CD4-positive, alpha-beta T cell treated with Interleukin-10 for 1 hour (primary cell): ENCODE results near the gene SP140.
A peak's percentile ranks its signal among the peaks of the same experiment; 100 is the strongest.
"Not testable (repeated sequence)": the region's sequence is repeated elsewhere in the genome, so short reads cannot be mapped to it uniquely, and the experiment has no call there.

Source experiments
- DNase-seq: peaks from one replicate; pipeline ENCODE4 v3.0.0-alpha.2; 2020

Gene SP140

GRCh38 chr2:230295192-230295591 lies 69.7 kb downstream of the SP140 start:
- no peak for DNase-seq

GRCh38 chr2:230296917-230297316 lies 71.4 kb downstream of the SP140 start:
- no peak for DNase-seq

GRCh38 chr2:230299618-230300017 lies 74.1 kb downstream of the SP140 start:
- no peak for DNase-seq

DNA sequence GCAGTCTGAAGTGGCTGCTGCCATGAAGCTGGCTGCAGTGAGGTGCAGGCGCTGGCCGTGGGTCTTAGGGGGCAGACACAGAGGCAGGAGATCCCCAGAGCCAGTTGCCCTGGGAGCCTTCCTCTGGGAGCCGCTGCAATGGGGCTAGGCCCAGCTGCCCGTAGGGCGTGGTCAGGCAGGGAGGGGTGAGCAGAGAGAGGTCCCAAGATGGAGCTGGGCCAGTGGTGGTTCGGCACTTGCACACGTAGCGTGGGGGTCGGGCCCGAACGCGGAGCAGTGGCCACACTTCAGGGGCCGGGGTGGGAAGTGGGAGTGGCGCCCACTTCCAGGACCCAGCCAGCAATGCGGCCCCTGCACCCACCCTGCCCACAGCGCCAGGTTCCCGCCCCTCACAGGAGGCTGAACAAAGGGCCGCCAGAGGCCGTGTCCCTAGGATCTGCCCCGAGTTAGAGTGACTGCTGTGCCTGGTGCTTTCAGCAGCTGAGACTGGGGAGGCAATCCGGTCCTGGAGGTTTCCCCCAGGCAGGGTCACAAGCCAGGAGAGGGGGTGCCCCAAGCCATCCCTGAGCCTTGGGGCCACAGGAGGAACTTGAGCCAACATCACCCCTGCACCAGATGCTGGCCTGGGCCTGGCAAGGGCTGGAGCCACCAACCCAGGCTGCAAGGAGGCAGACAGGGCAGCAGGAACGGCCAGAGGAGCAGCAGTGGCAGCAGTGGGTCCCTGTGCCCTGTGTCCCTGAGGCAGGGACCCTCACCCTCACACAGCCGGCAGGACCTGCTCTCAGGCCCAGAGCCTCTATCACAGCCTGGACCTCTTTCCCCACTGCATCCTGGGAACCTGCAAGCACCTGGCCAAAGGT lies 80.1 kb downstream of the SP140 start:
- no peak for DNase-seq

GRCh38 chr2:230306474-230306873 lies 80.9 kb downstream of the SP140 start:
- DNase-seq = no peak

DNA sequence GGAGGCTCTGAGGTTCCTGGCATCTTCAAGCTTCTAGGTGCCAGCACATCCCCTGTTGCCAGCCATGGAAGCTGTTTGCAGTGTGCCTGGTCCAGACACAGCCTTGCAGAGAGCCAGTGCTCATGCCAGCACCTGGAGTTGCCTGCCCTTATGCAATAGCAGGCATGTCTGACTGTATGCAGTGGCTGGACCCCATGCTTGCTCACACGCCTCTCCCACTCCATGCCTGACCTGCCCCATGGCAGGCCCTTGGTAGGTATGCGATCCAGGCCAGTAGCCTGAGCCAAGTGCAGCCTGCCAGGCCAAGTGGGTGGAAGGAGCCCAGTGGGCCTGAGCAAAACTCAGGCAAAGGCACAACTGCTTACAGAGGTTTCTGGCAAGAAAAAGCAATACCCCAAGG lies 81.9 kb downstream of the SP140 start:
- DNase-seq = no peak

- DNase-seq = no peak
Observed at GRCh38 chr2:230308402-230309000, 83.0 kb downstream of the SP140 start.

- DNase-seq = not testable (repeated sequence)
Observed at GRCh38 chr2:230310792-230311191, 85.3 kb downstream of the SP140 start.

DNA sequence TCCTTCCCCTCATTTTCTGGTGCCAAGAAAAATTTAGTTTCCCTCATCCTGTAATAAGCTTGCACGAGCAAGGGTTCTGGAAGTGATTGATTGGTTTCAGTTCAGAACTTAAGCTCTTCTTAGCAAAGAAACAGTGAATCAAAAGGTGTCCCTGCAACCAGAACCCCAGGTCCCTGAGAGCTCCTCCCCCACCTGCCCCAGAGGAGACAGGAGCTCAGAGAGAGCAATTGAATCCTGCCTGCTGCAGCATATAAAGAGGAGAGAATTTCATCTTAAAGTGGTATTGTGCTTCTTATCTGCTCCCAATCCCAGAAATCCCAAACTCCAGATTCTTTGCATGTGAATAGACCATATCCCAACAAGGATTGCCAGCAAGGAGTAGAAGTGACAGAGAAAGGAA lies 86.1 kb downstream of the SP140 start:
- not testable (repeated sequence) for DNase-seq

DNA sequence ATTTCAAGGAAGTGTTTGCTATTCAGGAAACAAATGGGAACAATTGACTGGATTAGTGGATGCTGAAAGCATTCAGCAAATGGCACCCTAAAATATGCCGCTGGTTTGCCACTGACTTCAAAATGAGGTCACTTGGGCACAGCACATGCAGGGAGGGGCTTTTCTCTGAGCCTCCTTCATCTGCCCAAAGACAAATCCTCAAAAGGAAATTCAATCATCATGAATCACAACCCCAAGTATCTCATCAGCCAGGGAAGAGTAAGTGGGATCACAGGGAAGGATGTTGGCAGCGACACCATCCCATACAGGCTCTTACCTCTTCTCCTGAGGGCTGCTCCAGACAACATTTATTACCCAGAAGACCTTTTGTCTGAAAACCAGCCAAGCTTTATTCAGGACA lies 87.1 kb downstream of the SP140 start:
- DNase-seq = no peak

GRCh38 chr2:230317366-230317765 lies 91.8 kb downstream of the SP140 start:
- DNase-seq = no peak

DNA sequence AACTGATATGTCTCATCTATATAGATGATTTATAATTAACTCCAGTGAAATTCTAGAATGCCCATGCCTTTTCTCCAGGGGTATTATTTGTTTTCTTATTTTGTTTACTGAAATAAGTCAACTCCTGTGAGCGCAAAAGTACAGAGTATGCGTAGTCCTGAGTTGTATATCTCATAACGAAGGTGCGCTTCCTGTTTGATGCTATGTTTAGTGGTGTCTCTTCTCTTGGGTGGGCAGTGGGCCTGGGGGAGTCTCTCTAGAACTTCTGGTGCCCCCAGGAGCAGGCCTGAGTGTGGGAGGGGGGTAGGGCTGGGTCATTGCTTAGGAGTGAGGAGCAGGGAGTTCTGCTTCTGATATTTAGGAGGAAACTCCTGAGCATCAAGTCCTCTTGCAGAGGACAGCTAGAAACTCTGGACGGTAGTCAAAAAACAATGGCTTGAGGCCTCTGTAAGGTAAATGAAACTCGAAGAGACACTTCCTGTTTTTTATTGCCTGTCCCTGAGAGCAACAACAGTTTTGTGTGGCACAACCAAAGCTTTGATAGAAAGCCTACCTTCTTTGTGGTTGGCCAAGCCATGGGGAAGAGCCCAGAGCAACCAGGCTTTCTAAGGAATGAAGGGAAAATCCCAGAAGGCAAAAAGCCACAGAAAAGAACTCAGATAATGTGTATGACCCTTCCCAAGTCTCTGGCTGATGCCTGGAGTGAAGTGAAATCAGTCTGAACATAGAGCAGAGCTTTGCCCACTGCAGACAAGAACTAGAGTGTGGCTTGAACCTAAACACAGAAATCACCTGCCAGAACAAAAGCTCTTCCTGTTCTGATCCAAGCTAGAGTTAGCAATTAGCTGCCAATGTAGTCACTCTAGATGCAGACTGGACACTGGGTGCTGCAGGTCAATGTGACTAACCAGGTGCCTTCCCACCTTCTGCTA lies 92.9 kb downstream of the SP140 start:
- DNase-seq = peak; percentile 16

DNA sequence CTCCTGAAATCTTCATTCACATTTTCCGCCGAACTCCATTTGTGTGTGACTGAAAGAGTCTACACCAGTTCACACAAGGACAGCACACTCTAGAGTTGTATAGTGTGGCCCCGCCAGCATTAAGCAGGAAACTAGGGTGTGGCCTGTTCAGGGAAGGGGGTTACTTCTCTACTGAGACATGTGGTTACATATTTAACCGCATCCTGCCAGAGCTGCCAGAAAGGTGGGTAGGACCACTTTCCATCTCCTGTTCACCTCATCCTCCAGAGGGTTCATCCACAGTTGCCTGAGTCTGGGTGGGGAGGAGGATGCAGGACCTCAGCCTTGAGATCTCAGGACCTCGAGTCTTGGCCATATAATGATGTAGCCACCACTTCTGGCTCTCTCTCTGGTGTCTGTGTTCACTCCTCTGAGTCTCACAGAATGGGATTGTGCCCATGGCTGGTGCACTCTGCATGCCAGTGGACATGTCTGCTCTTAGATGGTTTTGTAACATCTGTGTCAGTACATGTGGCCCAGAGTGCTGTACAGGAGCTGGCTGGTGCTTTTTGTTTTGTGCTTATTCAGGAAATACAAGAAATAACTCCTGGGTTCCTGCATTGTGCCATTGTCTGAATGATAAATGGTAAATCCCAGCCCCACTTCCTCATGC lies 93.8 kb downstream of the SP140 start:
- DNase-seq = peak; percentile 84

- no peak for DNase-seq
Observed at GRCh38 chr2:230321031-230321430, 95.5 kb downstream of the SP140 start.

GRCh38 chr2:230322561-230323384 lies 97.2 kb downstream of the SP140 start:
- DNase-seq = no peak

DNA sequence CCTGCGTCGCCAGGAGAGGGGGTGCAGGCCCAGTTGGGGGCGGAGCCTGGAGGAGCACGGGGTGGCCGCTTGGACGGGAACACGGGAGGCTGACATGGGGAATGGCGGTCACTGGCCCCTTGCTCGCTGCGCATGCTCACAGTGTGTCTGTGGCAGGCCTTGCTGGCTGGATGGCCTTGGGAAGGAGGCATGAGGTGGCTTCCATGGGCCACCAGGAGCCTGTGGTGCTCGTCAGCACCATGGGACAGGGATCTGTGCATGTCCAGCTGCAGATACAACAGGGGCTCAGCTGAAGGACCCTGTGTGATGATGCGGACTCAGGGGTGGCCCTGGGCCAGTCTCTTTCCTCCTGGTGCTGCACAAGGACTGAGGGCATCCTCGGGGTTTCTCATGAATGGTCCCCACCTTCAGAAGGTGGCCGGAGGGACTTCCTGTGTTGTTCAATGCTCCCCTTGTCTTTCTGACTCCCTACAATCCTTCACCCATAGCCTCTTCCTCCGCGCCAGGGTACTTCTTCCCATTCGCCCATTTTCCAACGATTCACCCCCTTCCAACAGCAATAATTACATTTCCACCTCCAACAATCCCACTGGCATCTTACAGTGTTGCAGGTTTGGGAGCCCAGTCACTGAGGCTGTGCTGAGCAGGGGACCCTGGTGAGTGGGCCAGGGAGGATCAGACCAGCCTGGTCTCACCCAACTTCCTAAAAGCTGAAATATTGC lies 98.0 kb downstream of the SP140 start:
- DNase-seq = no peak

DNA sequence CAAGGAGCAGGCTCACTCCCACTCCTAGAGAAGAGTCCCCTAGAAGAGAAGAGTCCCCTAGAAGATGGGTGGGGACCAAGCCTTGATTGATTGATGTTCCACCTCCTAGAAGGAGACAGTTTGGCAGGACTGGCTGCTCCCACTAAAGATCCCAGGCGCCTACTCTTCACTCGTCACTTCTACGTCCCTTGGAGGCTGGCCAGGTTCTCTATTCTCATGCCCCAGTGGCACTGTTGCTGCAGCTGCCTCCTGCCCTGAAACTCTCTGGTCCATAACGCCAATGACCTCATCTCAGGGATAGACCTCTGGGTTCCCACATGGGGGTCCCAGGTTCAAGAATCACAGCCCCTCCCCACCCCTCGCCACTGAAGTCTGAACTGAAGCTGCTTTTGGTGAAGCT lies 99.0 kb downstream of the SP140 start:
- DNase-seq = no peak

DNA sequence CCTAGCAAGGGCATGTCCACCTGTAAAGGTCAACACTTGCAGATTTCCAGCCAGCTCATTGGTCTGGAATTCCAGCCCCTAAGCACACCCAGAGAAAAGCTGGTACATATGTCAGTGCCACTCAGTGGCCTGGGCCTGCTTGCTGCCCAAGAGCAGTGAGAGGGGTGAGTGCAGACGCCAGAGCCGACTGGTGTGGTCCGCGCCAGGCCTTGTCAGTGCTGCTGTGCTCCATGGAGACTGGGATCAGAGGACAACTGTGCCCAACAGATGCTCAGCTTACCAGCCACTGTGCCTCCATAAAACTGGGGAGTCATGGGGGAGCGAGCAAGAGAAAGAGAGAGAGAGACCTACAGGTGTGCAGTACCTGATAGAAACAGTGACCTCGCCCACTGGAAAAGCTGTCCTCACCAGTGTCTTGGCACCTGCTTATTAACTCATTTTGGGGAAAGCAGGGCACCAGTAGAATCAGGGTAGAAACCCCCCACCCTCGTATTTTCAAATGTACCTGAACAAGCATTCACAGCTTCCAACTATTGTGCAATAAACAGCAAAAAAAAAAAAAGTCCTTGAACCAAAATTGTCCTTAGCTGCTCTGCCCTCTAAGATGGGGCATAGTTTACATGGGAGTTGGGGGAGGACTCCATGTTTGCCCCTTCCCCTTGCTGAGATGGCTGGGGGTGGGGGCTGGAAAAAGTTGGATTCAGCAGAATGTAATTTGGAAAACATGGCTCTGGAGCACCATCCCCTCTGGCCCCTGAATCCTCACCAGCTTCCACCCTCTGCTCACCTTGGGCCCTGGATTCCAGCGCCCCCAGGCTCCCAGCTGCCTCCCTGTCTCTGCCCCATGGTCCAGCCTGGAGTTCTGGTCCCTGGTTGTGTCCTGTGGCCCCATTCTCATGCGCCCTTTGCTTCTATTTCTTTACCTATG lies 100.0 kb downstream of the SP140 start:
- DNase-seq = no peak

DNA sequence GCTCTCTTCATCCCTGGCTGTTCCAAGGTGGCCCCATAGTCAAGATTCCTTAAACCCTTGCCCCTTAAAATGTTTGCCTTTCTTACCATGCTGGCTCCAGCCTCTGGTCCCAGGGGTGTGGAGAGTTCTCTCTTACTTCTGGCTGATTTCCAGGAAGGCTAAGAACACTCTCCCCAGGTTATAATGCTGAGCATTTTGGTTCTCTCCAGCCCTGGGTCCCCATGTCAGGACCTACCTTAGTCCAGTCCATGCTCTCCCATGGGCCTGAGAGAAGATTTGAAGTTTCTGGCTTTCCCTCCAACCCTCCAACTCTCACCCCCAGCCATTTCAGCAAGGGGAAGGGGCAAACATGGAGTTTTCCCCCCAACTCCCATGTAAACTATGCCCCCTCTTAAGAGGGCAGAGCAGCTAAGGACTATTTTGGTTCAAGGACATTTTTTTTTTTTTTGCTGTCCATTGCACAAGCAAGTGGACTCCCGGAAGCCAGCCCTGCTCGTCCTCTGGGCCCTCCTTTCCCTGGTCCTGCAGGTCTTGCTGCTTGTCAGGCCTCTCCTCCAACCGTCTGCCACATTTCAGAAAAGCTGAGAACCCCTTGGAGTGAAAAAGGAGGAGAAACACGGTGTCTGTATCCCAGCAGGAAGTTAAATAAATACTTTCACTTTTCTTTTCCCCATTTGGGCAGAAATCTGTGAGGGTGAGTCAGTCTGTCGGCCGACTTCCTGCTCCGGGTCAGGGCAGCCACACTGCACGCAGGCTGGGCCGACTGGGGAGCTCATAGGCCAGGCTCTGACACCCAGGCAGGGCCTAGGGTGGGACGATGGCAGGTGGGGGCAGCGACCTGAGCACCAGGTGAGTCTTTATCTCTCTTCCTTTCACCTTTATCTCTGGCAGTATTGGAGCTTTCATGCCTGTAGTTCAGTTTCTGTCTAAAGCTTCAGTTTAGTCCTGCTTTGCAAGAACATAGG lies 101.2 kb downstream of the SP140 start, which contains the start of gene SP140L:
Gene SP140L (plus strand): TSS at position 741 of the 965 bp plus-strand sequence. CDS start 77 bp downstream, at position 818.
- DNase-seq = peak; percentile 84
